GM12873 (cell line): ENCODE results near the gene SAP30L.

Source experiments
- TF ChIP-seq, protein P1 (sequence below): IDR thresholded peaks from 2 replicates; pipeline ENCODE4 v1.5.1; 2012; ENCODE audit warnings: low read depth, mild to moderate bottlenecking, moderate library complexity, low read length, control low read depth; ENCODE audit not compliant: insufficient read depth; ENCODE audit errors: missing control alignments

The SAP30L gene

DNA sequence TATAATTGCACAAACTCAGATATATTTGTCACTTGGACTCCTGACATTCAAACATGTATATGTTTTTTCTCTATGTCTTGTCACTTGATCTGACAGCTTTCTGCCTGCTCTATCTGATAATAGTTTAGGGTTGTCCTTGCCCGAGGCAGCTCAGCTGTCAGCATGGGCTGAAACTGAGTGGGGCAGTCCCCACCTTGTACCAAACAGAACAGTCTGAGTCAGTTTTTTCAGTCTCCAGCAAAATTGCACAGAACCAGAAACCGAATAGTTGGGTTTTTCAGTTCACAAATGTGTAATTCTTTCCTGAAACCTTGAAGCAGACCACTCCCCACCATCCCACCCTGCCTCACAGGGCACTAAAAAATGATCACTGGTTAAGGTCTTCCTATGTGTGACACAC lies 41.7 kb downstream of the SAP30L start:
- TF ChIP-seq, protein P1, sequence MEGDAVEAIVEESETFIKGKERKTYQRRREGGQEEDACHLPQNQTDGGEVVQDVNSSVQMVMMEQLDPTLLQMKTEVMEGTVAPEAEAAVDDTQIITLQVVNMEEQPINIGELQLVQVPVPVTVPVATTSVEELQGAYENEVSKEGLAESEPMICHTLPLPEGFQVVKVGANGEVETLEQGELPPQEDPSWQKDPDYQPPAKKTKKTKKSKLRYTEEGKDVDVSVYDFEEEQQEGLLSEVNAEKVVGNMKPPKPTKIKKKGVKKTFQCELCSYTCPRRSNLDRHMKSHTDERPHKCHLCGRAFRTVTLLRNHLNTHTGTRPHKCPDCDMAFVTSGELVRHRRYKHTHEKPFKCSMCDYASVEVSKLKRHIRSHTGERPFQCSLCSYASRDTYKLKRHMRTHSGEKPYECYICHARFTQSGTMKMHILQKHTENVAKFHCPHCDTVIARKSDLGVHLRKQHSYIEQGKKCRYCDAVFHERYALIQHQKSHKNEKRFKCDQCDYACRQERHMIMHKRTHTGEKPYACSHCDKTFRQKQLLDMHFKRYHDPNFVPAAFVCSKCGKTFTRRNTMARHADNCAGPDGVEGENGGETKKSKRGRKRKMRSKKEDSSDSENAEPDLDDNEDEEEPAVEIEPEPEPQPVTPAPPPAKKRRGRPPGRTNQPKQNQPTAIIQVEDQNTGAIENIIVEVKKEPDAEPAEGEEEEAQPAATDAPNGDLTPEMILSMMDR, result no peak

DNA sequence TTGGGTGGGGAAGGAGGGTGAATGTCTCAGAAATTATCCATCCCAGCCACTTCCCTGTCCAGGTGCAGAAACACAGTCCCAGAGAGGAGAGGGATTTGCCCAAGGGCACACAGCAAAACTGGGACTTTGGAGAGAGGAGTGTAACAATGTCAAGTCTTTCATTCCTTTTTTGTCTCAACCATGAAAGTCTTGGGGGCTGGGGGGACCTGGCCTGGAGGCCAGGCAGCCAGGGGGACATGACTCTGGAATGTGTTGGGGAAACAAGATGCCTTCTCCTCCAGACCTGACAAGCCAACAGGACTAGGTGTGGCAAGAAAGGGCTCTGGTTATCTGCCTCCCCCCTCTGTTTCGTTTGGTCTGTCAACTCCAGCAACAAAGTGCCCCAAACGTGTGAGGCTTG lies 46.1 kb downstream of the SAP30L start:
- TF ChIP-seq, protein P1, result no peak

DNA sequence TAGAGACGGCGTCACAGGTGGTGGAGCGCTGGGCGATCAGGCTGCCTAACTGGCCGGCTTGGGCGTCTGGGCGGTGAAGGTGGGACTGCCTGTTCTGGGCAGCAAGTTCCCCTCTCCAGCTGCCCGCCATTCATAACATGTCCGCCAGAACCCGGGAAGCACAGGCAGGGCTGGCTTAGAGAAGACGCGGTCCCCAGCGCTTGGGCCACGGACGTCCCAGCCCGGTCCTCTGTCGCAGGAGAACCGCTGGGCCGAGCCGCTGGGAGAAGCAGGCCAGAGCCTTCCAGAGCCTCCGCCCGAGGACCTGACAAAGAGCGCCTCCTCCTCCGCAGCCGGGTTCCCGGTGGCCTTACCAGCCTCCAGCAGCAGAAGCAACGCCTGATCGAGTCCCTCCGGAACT lies 47.5 kb downstream of the SAP30L start:
- TF ChIP-seq, protein P1, result no peak

DNA sequence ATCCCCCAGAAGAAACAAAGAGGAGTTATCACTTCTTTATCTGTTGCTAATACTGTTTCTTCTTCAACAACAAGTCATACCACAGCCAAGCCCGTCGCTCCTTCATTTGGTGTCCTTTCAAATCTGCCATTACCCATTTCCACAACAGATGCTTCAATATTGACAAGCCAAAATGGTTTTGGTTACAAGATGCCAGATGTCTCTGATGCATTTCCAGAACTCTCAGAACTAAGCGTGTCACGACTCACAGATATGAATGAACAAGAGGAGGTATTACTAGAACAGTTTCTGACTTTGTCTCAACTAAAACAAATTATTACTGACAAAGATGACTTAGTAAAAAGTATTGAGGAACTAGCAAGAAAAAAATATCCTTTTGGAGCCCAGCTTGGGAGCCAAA lies 48.2 kb downstream of the SAP30L start:
- TF ChIP-seq, protein P1, result no peak

DNA sequence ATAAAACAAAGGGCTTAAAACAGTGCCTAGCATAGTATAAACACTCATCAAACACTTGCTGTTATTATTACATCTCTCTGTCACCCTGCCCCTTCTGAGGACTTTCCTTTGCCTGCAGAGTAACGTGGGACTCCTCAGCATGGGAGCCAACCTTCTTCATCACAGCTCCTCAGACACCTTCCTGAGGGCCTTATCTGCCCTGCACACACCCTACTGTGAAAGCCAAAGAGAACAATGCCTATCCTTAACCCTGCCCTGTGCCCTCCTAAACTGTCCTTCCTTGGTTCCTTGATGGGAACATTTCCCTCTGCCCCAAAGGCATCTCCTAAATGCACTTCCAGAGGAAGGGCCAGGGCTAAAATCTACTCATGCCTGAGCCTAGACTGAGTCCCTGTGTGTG lies 52.8 kb downstream of the SAP30L start:
- TF ChIP-seq, protein P1, result no peak

DNA sequence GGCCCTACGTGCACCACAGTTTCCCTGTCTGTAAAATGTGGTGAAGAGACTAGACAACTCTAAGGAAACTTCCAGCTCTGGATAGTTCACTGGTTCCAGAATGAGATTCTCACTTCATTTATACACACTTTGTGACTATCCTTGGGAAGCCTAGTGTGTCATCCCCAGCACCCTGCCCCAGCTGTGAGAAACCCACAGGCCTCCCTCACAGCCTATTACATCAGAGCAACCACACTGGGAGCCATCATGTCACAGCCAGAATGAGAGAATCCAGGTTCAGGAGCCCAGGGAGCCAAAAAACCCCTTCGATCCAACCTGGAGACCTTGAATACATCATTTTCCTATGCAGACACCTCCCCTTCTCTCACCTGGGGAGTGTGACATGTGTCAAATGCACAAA lies 53.2 kb downstream of the SAP30L start:
- TF ChIP-seq, protein P1, result no peak

DNA sequence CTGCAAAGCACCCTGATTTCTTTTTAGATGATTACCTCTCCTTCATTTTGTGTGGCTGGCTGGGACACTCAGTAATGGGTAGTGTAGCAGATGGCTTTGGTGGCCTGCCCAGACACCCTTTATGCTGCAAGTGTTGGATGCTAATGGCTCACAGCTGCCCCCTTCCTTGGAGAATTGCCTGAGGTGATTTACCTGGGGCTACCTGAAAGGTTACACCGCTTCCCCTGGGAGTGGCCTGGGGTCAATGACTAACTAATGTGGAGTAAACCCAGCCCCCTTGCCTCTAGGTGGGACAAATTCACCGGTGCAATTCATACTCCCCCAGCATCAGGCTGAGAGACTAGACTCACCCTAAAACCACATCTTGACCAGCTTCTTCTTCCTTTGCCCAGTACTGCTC lies 55.8 kb downstream of the SAP30L start:
- TF ChIP-seq, protein P1, result no peak
